PC-3 (cell line): Measurements from ENCODE around the gene HDAC4. TPM values are rescaled to one million over a fixed set of nuclear protein-coding genes. Genes with fewer than 3 reads are reported as not detected.

ENCODE experiments used
- ATAC-seq: fragments of 200-7000 bp; cut with Tn5 transposase; 2 replicates; pipeline ENCODE4 v1.9.1; 2020; ENCODE audit warnings: mild to moderate bottlenecking, moderate library complexity
- BruUV-seq: library from RNA; stranded (reverse); fragments of 400-500 nt; replicated peaks from 2 replicates; lab custom pipeline; 2021; lab: Mats Ljungman, UMichigan
- CTCF ChIA-PET: fragments of 300-600 bp; sonication (Branson Sonifier 250); formaldehyde crosslinking; loops from one replicate; lab custom pipeline; 2022; ENCODE audit warnings: antibody characterized with exemption; lab: Charles Lee
- POLR2A ChIA-PET: fragments of 300-600 bp; sonication (Branson Sonifier 250); formaldehyde crosslinking; loops from one replicate; lab custom pipeline; 2022; ENCODE audit warnings: antibody characterized with exemption; ENCODE audit not compliant: unreplicated experiment; lab: Charles Lee
- DNase-seq: peaks from one replicate; pipeline ENCODE4 v3.0.0-alpha.2; 2015
- H2AFZ ChIP-seq: fragments of 300-600 bp; sonication (generic); 2 replicates; pipeline ENCODE4 v1.6.0; 2016; ENCODE audit warnings: antibody characterized with exemption, low read length
- H3F3A ChIP-seq: fragments of 300-600 bp; sonication (generic); one replicate; pipeline ENCODE4 v1.6.0; 2017; ENCODE audit warnings: antibody characterized with exemption, low read length, control low read depth, mild to moderate bottlenecking; ENCODE audit not compliant: unreplicated experiment
- H3K27ac ChIP-seq: fragments of 300-600 bp; sonication (generic); 2 replicates; pipeline ENCODE4 v1.5.1; 2016; ENCODE audit warnings: mild to moderate bottlenecking, low read length
- H3K27me3 ChIP-seq: fragments of 300-600 bp; sonication (generic); 2 replicates; pipeline ENCODE4 v1.6.1; 2016; ENCODE audit warnings: low read length, mixed read lengths
- H3K36me3 ChIP-seq: fragments of 300-600 bp; sonication (generic); 2 replicates; pipeline ENCODE4 v1.6.1; 2016; ENCODE audit warnings: low read depth, mixed run types, low read length, mixed read lengths
- H3K4me1 ChIP-seq: fragments of 300-600 bp; sonication (generic); 2 replicates; pipeline ENCODE4 v1.5.1; 2016; ENCODE audit warnings: low read length; ENCODE audit not compliant: insufficient read depth
- H3K4me2 ChIP-seq: fragments of 300-600 bp; sonication (generic); 2 replicates; pipeline ENCODE4 v1.6.0; 2016; ENCODE audit warnings: low read length
- H3K4me3 ChIP-seq: fragments of 300-600 bp; sonication (generic); 2 replicates; pipeline ENCODE4 v1.5.1; 2016; ENCODE audit warnings: mild to moderate bottlenecking, low read length, mixed read lengths
- H3K79me2 ChIP-seq: fragments of 300-600 bp; sonication (generic); 2 replicates; pipeline ENCODE4 v1.6.1; 2017; ENCODE audit warnings: low read length, mixed read lengths
- H3K9ac ChIP-seq: fragments of 300-600 bp; sonication (generic); 2 replicates; pipeline ENCODE4 v1.6.0; 2016; ENCODE audit warnings: mild to moderate bottlenecking, low read length
- H3K9me2 ChIP-seq: fragments of 300-600 bp; sonication (generic); replicated peaks from 2 replicates; pipeline ENCODE4 v1.6.1; 2016; ENCODE audit warnings: mixed run types, low read length, mixed read lengths
- H3K9me3 ChIP-seq: fragments of 300-600 bp; sonication (generic); 2 replicates; pipeline ENCODE4 v1.6.1; 2016; ENCODE audit warnings: low read length, mixed read lengths
- H4K20me1 ChIP-seq: fragments of 300-600 bp; sonication (generic); 2 replicates; pipeline ENCODE4 v1.6.1; 2016; ENCODE audit warnings: low read length, mixed read lengths
- EZH2 ChIP-seq: fragments of 300-600 bp; sonication (generic); IDR thresholded peaks from one replicate; pipeline ENCODE4 v1.6.1; 2017; ENCODE audit warnings: antibody characterized with exemption, mild to moderate bottlenecking, low read length; ENCODE audit not compliant: unreplicated experiment
- EZH2phosphoT487 ChIP-seq: fragments of 300-600 bp; sonication (generic); IDR thresholded peaks from 2 replicates; pipeline ENCODE4 v1.6.1; 2018; ENCODE audit warnings: mild to moderate bottlenecking, antibody characterized with exemption, low read length, borderline replicate concordance
- intact Hi-C: fragments of 100-400 bp; cut with micrococcal nuclease; formaldehyde crosslinking; loops from 2 replicates; pipeline ENCODE4 v1.9.0; 2023
- total RNA-seq: library from RNA; depleted of rRNA; stranded (reverse); fragments of >200 nt; gene quantifications from 2 replicates; pipeline ENCODE4 v1.2.3, GENCODE V29; 2014
- TF ChIP-seq, protein P1 (sequence below): fragments of 300-600 bp; sonication (generic); conservative IDR thresholded peaks from 2 replicates; pipeline ENCODE4 v1.5.1; 2017; ENCODE audit warnings: antibody characterized with exemption, low read depth, mild to moderate bottlenecking, low read length

Gene HDAC4
- total RNA-seq, 1 experiment from 2014 or later, result 8.5 TPM

DNA sequence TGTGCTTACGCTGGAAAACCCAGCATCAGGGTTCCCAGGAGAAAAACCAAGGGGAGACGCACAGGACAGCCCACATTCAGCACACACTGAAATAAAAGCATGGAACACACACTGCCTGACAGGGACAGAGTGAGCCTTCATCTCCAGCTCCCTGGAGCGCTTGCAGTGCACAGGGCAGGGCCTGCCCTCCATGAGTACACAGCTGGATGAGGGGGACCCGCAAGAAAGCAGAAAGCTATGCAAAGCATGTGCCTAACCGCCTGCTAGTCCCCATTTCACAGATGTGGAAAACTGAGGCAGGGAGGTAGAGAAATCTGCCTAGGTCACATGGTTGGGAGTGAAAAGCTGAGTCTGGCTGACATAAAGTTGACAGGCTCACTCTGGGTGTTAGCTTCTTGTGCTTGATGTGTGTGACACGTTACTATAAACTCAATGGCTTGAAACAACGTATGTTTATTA, 187.1 kb downstream of the HDAC4 start:
- BruUV-seq, result no TSS peak
- POLR2A ChIA-PET, result no interaction called here
- no peak overlapping the region for H3K27ac ChIP-seq
- H3K9me2 ChIP-seq, result no peaks in the 10 kb centered on the region
- CTCF ChIA-PET, result no interaction called here
- no peaks in the 10 kb centered on the region for H3K27me3 ChIP-seq
- no peak for ATAC-seq
- TF ChIP-seq EZH2phosphoT487 (no peak), EZH2 (no peak)
- TF ChIP-seq, protein P1, sequence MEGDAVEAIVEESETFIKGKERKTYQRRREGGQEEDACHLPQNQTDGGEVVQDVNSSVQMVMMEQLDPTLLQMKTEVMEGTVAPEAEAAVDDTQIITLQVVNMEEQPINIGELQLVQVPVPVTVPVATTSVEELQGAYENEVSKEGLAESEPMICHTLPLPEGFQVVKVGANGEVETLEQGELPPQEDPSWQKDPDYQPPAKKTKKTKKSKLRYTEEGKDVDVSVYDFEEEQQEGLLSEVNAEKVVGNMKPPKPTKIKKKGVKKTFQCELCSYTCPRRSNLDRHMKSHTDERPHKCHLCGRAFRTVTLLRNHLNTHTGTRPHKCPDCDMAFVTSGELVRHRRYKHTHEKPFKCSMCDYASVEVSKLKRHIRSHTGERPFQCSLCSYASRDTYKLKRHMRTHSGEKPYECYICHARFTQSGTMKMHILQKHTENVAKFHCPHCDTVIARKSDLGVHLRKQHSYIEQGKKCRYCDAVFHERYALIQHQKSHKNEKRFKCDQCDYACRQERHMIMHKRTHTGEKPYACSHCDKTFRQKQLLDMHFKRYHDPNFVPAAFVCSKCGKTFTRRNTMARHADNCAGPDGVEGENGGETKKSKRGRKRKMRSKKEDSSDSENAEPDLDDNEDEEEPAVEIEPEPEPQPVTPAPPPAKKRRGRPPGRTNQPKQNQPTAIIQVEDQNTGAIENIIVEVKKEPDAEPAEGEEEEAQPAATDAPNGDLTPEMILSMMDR, result no peak
- H3K36me3 ChIP-seq, result no peaks in the 10 kb centered on the region
- H3K9me3 ChIP-seq, result no peaks in the 10 kb centered on the region
- no peak overlapping the region for H3K4me3 ChIP-seq
- intact Hi-C loops, result no loop called here
- no peaks in the 10 kb centered on the region for H3F3A ChIP-seq
- no peaks in the 10 kb centered on the region for H3K4me1 ChIP-seq
- no peaks in the 10 kb centered on the region for H4K20me1 ChIP-seq
- no peak overlapping the region for H3K9ac ChIP-seq
- no peak overlapping the region for H3K4me2 ChIP-seq
- no peak for DNase-seq
- H3K79me2 ChIP-seq, result no peaks in the 10 kb centered on the region
- H2AFZ ChIP-seq, result no peak overlapping the region

DNA sequence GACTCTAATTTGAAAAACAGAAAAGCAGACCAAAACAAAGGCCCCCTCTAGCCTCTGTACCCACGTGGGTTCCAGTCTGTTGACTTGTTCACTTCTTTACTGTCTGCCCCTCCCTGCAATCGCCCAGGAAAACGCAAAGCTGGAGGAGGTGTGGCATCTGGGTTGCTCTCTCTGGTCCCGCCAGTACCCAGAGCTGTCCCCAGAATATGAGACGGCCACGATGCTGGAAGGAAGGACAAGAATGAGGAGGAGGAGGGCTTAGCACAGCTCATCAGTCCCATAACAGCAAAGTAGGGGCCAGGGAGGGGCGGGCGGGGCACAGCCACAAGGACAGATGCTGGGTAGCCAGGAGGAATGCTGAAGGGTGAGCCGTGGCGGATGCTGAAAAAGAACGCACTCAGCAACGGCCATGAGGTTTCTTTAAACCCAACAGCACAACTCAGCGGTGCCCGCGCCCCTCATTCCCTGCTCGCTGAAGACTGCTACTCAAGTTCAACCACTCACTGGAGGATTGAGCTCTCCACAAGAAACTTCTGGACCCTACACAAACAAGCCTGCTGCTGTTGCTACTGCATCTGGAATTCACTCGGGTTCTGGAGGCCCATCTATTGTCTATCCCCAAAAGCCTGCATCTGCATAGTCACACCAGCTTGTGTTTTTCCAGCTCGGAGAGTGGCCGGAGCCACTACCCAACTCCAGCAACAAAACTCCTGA, 187.7 kb downstream of the HDAC4 start:
- Histone ChIP-seq H3K9ac (no peak overlapping the region), H3K27me3 (no peaks in the 10 kb centered on the region), H3K79me2 (no peaks in the 10 kb centered on the region), H2AFZ (no peak overlapping the region), H3K9me3 (no peaks in the 10 kb centered on the region), H3K4me3 (no peak overlapping the region), H4K20me1 (no peaks in the 10 kb centered on the region), H3K9me2 (no peaks in the 10 kb centered on the region), H3K36me3 (no peaks in the 10 kb centered on the region), H3K4me1 (no peaks in the 10 kb centered on the region), H3K4me2 (no peak overlapping the region), H3F3A (no peaks in the 10 kb centered on the region), H3K27ac (no peak overlapping the region)
- CTCF ChIA-PET, result no interaction called here
- BruUV-seq, result no TSS peak
- ATAC-seq (no peak), DNase-seq (no peak)
- POLR2A ChIA-PET, result no interaction called here
- intact Hi-C loops, result no loop called here
- no peak for TF ChIP-seq EZH2phosphoT487
- TF ChIP-seq, protein P1, result no peak
- no peak for TF ChIP-seq EZH2

DNA sequence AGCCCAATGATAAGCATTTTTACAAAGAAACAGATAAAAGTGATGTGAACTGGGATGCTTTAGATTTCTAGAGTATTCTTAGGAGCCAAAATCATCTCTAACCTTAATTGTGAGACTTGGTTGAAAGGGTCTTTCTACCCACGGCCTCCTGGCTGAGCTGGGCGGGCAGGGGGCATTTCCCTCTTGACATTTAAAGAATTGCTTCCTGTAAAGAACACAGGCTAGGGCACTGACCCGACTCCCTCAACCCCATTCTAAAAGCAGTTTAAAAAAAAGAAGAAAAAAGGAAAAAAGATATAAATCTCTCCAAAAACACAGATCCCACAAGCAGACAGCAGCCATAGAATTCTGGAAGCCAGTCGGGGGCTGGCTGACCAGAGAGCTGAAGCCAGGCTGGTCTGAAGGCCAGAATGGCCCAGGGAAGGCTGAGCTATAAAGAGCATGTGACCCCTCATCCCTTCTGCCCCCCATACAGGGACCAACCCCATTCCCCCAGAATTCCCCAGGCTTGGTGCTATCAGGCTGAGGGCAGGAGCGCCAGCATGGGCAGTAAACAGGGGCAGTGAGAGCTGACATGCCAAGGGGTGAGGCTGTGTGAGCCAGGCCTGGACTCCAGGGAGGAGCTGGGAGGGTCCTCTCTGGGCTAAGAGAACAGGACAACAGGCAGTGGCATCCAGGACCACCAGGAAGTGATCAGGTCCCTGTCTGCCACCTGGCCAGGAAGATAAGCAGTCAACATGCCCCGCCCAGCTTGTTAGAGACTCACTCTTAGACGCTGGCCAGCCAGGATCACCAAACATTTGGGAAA, 188.5 kb downstream of the HDAC4 start:
- POLR2A ChIA-PET, result no interaction called here
- Histone ChIP-seq H3K27ac (no peak overlapping the region), H3K9me3 (no peaks in the 10 kb centered on the region), H3K27me3 (no peaks in the 10 kb centered on the region), H2AFZ (no peak overlapping the region), H4K20me1 (no peaks in the 10 kb centered on the region), H3K4me2 (no peak overlapping the region), H3F3A (no peaks in the 10 kb centered on the region), H3K79me2 (no peaks in the 10 kb centered on the region), H3K4me3 (no peak overlapping the region), H3K4me1 (no peaks in the 10 kb centered on the region), H3K36me3 (no peaks in the 10 kb centered on the region), H3K9me2 (no peaks in the 10 kb centered on the region), H3K9ac (no peak overlapping the region)
- no peak for ATAC-seq
- TF ChIP-seq EZH2 (no peak), EZH2phosphoT487 (no peak)
- TF ChIP-seq, protein P1, result no peak
- no TSS peak for BruUV-seq
- CTCF ChIA-PET, result no interaction called here
- no peak for DNase-seq
- intact Hi-C loops, result no loop called here
